ENCODE data around the gene ARSB.
"Not testable (repeated sequence)": the region's sequence is repeated elsewhere in the genome, so short reads cannot be mapped to it uniquely, and the experiment has no call there.

DNA sequence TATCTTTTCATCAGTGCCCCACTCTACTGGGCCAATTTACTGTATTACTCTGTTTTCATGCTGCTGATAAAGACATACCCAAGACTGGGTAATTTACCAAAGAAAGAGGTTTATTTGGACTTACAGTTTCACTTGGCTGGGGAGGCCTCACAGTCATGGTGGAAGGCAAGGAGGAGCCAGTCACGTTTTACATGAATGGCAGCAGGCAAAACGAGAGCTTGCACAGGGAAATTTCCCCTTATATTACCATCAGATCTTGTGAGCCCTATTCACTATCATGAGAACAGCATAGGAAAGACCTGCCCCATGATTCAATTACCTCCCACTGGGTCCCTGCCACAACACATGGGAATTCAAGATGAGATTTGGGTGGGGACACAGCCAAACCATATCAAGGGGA, 119.0 kb downstream of the ARSB start:
- not testable (repeated sequence) for TF ChIP-seq MYC (IDR thresholded peaks at IDR 0.05; ENCODE audit: insufficient read depth, insufficient read length, insufficient replicate concordance, low read length, severe bottlenecking); POLR2A (IDR thresholded peaks at IDR 0.05; ENCODE audit: low read depth, low read length); TCF12 (IDR thresholded peaks at IDR 0.05; ENCODE audit: low read depth, low read length); BACH1 (IDR thresholded peaks at IDR 0.05; ENCODE audit: borderline replicate concordance); KAT2A (conservative IDR thresholded peaks at IDR 0.05; ENCODE audit: control insufficient read depth, low read depth, low read length); SIX5 (IDR thresholded peaks at IDR 0.05; ENCODE audit: low read depth, low read length, severe bottlenecking); SUZ12 (IDR thresholded peaks at IDR 0.05; ENCODE audit: unreplicated experiment); ATF7 (IDR thresholded peaks at IDR 0.05; ENCODE audit: low read depth)
- TF ChIP-seq, protein P1, sequence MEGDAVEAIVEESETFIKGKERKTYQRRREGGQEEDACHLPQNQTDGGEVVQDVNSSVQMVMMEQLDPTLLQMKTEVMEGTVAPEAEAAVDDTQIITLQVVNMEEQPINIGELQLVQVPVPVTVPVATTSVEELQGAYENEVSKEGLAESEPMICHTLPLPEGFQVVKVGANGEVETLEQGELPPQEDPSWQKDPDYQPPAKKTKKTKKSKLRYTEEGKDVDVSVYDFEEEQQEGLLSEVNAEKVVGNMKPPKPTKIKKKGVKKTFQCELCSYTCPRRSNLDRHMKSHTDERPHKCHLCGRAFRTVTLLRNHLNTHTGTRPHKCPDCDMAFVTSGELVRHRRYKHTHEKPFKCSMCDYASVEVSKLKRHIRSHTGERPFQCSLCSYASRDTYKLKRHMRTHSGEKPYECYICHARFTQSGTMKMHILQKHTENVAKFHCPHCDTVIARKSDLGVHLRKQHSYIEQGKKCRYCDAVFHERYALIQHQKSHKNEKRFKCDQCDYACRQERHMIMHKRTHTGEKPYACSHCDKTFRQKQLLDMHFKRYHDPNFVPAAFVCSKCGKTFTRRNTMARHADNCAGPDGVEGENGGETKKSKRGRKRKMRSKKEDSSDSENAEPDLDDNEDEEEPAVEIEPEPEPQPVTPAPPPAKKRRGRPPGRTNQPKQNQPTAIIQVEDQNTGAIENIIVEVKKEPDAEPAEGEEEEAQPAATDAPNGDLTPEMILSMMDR (IDR thresholded peaks at IDR 0.05 in 2 of 3, conservative IDR thresholded peaks at IDR 0.05 in 1 of 3; ENCODE audit: control insufficient read depth in 2 of 3, extremely low read depth in 1 of 3, insufficient read depth in 1 of 3, low read depth in 3 of 3, low read length in 3 of 3) = not testable (repeated sequence)
- TF ChIP-seq, protein P2, sequence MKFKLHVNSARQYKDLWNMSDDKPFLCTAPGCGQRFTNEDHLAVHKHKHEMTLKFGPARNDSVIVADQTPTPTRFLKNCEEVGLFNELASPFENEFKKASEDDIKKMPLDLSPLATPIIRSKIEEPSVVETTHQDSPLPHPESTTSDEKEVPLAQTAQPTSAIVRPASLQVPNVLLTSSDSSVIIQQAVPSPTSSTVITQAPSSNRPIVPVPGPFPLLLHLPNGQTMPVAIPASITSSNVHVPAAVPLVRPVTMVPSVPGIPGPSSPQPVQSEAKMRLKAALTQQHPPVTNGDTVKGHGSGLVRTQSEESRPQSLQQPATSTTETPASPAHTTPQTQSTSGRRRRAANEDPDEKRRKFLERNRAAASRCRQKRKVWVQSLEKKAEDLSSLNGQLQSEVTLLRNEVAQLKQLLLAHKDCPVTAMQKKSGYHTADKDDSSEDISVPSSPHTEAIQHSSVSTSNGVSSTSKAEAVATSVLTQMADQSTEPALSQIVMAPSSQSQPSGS (IDR thresholded peaks at IDR 0.05; ENCODE audit: low read length) = not testable (repeated sequence)
- TF ChIP-seq, protein P3, sequence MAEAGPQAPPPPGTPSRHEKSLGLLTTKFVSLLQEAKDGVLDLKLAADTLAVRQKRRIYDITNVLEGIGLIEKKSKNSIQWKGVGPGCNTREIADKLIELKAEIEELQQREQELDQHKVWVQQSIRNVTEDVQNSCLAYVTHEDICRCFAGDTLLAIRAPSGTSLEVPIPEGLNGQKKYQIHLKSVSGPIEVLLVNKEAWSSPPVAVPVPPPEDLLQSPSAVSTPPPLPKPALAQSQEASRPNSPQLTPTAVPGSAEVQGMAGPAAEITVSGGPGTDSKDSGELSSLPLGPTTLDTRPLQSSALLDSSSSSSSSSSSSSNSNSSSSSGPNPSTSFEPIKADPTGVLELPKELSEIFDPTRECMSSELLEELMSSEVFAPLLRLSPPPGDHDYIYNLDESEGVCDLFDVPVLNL (IDR thresholded peaks at IDR 0.05; ENCODE audit: low read depth, low read length) = not testable (repeated sequence)
- TF ChIP-seq, protein P4, sequence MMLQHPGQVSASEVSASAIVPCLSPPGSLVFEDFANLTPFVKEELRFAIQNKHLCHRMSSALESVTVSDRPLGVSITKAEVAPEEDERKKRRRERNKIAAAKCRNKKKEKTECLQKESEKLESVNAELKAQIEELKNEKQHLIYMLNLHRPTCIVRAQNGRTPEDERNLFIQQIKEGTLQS (IDR thresholded peaks at IDR 0.05; ENCODE audit: borderline replicate concordance, extremely low read depth, low read depth, low read length) = not testable (repeated sequence)

All from GM12878 (cell line).